T-helper 1 cell (primary cell): ENCODE results near the gene NRIP2.

Experiments
- DNase-seq, 5 donors: peaks; one replicate each; pipeline ENCODE4 v3.0.0-alpha.2; 2012 to 2020

The NRIP2 gene

DNA sequence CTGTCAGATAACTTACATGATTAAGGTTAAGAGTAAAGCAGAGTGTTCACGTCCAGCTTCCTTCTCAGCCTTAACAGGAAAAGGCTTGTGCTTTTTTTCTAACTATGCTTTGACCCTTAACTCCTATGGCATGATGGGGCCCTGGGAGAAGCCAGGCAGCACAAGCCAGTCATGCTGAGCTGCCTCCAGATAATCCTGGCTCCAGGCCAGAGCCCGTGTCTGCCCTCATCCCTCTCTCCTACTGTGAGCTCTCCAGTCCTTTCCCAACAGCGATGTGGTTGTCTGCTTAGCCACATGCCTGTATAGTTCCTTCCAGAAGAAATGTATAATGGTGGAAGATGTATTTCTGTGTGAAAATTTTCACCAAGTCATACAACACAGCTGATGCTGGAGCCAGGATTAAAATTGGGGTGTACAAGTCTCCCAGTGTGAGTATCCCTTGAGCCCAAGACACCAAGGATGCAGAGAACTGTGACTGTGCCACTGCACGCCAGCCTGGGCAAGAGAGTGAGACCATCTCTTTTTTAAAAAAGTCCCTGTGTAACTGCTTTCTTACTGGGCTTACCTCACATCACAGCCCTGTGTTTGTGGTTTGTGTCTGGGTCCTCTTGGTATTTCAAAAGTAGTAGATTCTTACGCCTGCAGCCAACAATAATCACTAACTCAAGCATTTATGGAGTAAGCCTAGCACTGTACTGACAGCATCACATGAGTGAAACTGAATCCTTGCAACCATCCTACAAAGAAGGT is 30.3 kb downstream of the NRIP2 start:
- no peak for DNase-seq

DNA sequence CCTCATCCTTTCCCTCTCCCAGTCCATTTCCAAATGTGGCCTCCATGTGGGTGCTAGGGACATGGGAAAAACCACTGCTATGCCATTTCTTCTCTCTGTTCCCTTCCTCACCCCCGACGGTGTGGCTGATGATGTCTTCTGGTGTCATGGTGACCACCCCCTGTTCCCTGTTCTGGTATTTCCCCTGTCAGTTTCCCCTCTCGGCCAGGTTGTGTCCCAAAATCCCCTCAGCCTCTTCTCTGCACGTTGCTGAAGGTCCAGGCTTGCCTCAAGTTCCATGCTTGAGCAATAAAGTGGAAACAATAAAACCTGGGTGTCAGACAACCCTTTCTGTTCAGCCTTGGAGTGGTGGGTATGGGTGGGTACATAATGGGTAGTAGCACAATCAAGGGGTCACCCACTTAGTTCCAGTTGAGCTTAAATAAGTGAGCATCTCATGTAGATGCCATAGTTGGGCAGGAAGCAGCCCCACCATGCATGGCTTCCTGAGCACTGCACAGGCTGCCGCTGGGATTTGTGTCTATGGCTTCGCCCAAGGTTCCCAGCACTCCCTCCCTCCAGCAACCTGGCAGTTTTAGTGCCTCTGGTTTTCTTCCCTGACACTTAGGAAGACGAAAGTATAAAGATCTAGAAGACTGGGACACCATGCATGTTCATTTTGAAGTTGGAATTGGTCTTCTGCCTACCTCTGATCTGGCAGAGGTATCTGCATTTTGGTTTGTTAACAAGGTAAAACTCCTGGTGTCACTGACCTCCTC is 31.0 kb downstream of the NRIP2 start:
- DNase-seq: no peak

DNA sequence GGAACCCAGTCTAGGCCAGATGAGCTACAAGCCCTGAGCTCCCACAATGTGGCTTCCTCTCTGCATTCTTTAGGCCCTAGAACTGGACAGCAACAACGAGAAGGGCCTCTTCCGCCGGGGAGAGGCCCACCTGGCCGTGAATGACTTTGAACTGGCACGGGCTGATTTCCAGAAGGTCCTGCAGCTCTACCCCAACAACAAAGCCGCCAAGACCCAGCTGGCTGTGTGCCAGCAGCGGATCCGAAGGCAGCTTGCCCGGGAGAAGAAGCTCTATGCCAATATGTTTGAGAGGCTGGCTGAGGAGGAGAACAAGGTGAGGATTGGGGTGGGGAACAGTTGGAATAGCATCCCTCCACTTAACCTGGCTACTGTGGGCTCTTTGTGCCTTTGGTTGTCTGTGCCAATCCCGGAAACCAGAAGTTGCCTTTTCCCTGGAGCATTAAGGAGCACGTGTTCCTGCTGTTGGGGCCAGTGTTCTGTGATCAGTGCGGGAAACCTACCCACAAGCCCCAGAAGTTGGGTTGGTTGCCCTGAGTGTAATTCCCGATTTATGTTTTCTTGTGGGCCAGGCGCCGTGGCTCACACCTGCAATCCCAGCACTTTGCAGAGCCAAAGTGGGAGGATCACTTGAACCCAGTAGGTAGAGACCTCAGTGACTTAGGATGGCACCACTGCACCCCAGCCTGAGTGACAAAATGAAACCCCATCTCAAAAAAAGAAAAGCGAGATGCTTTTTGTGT is 33.6 kb downstream of the NRIP2 start:
- DNase-seq: no peak

DNA sequence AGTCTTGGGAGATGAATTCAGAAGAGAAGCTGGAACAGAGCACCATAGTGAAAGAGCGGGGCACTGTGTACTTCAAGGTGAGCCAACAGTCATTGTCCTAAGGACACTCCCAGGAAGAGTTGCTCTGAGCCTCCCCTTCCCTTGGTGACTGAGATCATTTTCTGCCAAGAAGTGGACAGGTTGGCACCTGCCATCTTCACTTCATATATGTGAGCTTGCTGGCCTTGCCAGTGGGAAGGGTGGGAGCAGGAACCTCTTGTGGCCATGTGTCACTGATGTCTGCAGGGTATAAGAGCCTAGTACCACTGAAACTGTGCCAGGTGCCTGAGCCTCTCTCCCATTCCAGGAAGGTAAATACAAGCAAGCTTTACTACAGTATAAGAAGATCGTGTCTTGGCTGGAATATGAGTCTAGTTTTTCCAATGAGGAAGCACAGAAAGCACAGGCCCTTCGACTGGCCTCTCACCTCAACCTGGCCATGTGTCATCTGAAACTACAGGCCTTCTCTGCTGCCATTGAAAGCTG is 34.7 kb downstream of the NRIP2 start:
- no peak for DNase-seq

DNA sequence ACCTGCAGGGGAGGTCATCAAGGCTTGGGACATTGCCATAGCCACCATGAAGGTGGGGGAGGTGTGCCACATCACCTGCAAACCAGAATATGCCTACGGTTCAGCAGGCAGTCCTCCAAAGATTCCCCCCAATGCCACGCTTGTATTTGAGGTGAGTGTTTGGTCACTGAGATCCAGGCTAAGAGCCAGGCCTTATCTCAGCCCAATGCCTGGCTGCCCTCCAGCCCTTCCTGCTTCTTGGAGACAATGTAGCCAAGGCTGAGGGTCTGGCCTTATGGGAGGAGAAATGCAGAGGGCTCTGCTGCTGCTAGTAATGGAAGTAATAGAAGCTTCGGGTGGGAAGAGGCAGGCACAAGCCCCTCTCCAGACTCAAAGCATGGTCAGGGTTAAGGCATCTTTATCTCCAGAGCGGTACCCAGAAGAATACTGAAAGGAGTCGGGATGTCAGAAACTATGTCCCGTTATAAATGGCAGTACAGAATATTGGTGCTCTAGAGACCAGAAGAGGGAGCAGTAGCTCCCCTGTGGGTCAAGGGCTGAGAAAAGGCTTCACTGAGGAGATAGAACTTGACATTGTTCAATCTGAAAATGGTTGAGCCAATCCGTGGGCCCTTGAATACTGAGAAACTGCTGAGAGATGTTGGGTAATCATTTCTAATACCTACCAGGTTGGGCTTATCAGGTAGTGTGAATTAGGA is 37.0 kb downstream of the NRIP2 start:
- no peak for DNase-seq

DNA sequence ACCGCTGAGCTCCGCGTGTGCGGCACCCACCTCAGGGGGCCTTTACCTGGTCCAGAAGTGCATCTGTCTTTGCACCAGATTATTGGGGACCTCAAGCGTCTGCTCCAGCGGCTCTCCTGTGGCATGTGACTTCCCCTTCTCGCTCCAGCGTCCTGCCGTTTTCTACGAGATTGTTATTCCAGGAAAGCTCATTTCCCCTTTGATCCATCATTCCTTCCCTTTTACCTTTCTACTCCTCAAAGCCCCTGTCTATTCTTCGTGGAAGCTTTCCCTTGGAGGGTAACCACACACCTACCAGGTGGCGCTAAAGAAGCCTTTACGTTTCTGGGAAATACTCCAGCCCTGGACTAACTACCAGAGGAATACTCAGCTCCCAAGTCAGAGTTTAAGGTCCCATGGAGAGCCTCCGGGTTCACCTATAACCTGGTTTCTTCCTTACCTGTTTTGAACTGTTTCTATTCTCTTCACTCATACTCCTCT is 38.6 kb downstream of the NRIP2 start:
- DNase-seq: no peak

DNA sequence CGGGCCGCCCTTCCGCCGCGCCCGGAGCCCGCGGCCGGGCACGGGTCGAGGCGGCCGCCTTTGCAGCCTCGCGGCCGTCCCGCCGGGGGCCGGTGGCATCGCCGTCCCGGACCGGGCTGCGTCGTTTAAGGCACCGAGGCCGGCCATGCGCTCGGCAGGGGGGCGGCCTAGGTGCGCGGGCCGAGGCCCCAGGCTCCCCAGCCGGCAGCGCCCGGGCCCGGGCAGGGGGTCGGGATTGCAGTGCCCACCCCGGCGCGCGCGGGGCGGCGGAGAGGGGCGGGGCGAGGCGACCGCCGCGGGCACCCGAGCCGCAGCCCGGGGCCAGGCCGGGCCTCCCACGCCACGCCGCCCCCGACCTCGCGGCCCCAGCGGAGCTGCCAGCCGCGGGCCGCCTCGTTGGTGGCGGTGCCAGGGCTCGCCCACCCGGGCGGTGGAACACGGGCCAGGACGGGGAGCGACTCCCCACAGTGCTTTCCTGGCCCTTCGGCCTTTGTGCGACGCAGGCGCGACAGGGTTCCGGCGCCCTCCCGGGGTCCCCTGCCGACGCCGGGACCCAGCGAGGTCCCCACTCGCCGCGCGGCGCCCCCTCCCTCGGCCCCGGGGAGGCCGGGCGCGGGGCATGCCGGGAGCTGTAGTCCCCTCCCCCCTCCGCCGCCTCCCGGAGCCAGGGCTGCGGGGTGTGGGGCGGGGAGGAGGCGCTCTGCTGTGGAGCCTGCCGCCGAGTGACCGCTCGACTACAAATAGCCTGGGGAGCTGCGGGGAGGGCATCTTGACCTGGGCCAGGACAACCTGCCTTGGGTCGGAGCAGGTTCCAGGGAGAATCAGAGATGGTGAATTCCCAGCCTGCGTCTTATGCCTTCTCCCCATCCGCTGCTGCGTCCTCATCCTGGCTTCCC is 39.3 kb downstream of the NRIP2 start:
- DNase-seq: peak; percentile 56 to 76 (median 63)

DNA sequence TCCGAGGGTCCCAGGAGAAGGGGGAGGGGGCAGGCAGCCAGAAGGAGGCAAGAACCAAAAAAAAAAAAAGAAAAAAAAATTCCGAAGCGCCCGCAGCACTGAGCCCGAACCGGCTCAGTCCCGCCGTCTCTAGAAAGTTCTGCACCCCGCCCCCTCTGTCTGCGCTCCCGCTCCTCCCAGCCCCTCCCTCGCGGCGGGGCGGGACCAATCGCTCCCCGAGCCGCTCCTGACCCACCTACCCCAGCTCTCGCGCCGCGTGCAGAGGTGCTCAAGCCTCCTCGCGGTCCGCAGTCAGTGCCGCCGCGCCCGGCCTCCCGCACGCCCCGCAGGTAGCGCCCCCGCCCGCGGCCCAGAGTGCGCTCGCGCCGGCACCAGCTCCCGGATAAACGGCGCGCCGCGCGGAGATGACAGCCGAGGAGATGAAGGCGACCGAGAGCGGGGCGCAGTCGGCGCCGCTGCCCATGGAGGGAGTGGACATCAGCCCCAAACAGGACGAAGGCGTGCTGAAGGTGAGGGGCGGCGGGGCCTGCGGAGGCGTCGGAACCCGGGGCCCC is 40.0 kb downstream of the NRIP2 start, which contains the start of gene FKBP4:
FKBP4 (plus strand) TSS at position 235 of the 554 bp plus-strand sequence; CDS start at position 405, 170 bp downstream.
- peak; percentile 84 to 91 (median 86) for DNase-seq

DNA sequence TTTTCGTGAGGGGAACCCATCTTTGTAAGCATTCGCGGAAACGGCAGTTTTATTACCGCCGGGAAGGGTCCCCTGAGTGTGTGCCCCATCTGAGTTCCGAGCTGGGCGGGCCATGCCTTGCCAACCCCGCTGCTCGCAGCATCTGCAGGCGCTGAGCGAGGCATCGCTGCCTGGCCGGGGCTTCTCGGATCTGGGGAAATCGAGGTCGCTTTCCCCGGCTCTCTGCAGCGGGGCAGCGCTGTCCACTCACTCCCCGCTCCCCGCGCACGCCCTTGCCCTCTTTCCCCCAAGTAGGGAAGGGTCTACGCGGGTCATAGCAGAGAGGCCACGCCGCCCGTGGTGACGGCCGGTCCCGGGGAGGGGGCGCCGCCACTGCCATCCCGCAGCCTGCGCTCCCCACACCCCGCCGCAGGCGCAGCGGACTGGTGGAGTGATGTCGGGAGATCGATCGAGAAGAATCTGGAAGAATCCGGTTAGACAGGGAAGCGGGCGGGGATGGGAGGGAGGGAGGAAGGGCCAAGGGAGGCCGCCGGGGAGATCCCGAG is 40.6 kb downstream of the NRIP2 start:
- DNase-seq: peak in 1 of 5 donors; percentile 12

DNA sequence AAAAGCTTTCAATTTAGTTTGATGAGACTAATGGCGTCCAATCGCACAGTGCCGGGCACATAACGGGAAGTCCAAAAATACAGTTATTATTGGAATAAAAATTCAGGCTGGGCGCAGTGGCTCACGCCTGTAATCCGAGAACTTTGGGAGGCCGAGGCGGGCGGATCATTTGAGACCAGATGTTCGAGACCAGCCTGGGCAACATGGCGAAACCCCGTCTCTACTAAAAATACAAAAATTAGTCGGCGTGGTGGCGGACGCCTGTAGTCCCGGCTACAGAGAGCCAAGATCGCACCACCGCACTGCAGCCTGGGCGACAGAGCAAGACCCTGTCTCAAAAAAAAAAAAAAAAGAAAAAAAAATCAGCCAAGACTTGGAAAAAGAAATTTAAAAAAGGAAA is 41.3 kb downstream of the NRIP2 start:
- DNase-seq: no peak

DNA sequence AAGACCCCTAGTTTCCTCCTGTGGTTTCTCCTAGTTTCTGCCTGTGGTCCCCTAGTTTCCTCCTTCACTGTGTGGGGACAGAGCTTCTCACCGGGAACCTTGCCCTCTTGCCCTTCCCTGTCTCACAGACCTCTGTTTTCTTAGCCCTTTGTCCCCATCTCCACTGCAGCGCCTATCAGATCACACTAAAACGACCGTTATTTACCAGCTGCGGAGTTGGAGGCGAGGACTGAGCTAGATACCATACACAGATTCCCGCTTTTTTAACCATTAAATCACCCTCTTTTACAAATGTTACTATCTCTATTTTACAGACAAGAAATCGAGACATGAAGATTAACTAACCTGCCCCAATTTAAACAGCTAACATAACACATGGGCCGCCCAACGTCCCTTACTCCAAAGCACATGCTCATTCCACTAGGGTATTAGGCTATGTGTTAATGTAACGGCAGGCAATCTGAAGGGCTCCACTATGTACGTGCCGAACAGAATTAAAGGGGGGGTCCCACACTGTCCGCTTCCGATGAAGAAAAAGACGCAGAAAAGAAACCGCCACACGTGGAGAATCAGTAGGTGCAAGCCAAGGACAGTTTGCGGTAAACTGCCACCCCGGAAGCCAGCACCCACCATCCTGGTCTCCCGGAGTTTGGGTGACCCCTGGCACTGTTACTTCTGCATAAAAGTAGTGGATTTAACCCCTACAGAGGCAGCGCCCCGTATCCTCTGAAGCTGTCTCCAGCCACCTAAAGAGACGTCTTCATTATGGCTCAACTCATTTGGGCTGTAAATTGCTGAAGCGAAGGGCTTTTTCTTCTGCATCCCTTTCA is 41.9 kb downstream of the NRIP2 start:
- no peak for DNase-seq

DNA sequence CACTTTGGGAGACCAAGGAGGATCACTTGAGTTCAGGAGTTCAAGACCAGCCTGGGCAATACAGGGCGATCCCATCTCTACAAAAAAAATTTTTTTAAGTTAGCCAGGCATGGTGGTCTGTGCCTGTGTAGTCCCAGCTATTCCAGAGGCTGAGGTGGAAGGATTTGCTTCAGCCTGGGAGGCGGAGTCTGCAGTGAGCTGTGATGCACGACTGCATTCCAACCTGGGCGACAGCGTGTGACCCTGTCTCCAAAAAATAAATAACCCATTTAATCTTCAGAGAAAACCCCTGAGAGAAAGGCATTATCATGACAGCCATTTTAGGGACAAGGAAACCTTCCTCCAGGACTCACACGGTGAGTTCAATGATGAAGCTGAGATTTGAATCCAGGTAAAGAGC is 43.7 kb downstream of the NRIP2 start:
- no peak for DNase-seq

DNA sequence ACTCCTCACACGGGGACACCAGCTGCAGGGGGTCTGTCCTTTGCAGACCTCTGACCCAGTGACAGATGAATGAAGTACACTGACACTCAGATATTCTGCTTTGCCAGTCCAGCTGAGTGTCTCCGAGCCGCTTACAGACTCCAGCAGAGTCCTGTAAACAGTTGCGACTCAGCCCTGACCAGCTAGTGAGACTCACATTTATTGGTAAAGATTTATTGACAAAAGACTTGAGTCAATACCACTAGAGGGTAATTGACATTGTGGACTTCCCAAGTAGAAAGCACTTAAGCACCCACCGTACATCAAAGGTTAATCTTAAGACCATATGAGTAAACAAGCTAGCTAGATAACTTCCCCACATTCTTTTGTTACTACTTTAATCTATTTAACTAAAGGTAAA is 49.8 kb downstream of the NRIP2 start:
- no peak for DNase-seq

DNA sequence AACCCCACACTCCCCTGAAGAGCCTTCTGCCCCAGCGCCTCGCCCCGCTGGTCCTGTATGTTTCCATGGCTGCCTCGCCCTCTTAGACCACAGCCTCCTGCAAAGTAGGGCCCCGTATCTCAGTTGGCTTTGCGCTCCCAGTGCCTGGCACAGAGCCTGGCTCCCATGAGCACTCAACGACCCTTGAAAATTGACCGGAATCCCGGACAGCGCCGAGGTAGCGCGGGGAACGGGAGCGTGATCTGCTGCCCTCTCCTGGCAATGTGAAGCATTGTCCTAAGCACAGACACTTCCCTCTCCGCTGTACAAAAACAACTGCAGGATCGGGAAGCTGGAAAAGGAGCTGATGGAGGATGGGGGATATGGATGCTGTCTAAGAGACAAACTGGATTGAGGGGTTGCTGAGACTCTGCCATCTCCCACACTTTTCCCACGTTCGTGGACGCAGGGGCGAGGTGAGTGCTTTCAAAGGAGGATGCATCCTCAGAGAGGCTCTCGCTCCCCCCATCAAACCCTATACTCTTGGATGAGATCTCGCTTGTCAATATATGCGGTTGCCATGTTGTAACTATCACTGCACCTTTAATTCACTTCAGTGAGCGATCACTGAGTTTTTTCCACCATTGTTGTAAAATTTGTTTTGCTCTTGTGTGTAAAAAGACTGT is 50.8 kb downstream of the NRIP2 start:
- DNase-seq: peak in 3 of 5 donors; percentile 22 to 31 (median 23)

DNA sequence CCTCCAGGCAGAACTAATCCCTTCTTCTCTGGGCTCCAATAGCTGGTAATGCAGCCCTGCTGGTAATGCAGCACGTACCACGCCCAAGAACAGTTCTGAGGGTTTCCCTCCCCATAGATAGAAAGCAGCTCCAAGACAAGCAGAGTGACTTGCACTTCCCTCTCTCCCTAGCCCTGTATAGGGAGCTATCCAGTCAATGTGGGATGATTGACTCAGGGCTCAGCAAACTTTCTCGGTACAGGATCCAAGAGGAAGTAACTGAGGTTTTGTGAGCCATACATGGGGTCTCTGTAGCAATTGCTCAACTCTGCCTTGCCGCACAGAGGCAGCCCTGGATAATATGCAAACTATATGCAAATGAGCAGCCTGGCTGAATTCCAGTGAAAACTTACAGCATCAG is 55.6 kb downstream of the NRIP2 start:
- no peak for DNase-seq

DNA sequence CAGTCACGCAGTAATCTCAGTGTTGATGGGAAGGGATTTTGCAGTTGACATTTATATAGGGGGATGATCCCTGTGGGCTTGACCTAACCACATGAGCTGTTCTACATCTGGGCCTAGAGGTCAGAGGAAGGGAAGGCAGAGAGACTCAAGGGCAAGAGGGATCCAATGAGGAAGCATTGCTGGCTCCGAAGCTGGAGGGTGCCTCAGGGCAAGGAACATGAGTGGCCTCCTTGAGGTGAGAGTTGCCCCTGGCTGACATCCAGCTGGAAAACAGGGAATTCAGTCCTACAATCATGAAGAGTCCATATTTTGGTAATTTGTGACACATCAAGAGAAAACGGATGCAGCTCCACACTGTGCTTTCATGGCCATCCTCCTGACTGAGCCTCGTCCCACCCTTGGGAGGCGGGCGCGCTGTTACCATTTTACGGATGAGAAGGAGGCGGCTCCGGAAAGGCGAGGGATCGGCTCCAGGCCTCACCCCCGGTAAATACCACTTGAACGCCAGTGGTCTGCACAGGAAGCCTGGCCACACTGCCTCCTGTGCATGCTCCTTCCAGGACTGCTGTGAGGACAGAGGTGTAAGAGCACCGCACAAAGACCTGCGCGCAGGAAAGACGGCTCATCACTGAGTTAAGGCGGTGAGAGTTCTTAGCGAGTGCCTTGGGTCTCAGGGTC is 58.6 kb downstream of the NRIP2 start:
- DNase-seq: no peak

DNA sequence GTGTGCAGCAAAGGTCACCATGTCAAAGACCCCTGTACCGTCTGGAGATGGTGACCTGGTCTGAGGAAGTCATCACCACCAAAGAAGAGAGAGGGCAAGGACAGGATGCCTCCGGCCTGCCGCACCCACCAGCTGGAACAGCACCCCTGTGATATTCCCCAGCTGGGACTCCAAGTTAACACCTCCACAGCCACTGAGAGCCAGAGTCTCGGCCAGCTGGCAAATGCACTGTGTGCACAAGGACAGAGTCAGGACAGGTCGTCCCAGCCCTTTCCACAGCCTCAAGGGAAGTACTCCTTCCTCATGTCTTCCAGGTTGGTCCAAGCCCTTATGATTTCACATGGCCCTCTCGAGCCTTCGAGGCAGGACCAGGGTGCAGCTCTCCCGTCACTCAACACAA is 59.4 kb downstream of the NRIP2 start:
- DNase-seq: no peak
